ENCODE data around the gene RPS21.
A peak's percentile ranks its signal among the peaks of the same experiment; 100 is the strongest.

RPS21 gene

DNA sequence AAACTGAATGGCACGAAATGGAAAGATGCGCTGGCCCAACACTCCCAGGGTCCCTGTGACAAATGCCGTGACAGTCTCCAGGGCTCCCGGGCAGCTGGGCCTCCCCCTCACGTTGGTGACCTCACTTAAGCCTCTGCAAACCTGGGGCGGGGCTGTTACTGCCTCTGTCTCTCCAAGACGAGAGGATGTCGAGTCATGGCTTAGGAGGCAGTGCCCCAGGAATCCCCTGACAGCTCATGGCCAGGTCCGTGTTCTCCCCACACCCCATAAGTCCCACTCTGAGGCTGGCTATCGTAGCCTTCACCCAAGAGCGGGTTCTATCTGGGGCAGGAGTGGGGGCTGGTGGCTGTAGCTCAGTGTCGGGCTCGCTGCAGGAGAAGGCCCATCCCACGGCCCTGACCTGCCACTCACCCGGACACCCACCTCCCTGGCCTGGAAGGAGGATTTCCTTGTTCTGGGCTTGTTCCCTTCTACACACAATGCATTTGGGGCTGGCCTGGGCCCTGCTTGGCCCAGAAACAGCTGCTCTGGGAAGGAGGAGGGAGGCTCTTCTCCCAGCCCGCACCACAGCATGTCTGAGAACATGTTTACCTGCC, 5.6 kb upstream of the RPS21 start:
- DNase-seq = no peak

DNA sequence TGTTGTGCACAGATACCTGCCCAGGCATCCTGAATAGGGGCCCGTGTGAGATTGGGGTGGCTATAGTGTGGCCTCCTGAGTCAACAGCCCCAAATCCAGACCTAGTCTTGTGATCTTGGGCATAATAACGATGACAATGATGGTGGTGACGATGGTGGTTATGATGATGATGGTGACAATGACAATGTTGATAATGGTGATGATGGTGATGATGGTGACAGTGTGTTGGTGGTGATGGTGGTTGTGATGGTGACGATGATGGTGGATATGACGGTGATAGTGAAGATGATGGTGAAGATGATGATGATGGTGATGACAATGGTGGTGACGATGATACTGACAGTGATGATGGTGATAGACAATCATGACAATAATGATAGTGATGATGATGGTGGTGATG, 5.1 kb upstream of the RPS21 start:
- DNase-seq = no peak

DNA sequence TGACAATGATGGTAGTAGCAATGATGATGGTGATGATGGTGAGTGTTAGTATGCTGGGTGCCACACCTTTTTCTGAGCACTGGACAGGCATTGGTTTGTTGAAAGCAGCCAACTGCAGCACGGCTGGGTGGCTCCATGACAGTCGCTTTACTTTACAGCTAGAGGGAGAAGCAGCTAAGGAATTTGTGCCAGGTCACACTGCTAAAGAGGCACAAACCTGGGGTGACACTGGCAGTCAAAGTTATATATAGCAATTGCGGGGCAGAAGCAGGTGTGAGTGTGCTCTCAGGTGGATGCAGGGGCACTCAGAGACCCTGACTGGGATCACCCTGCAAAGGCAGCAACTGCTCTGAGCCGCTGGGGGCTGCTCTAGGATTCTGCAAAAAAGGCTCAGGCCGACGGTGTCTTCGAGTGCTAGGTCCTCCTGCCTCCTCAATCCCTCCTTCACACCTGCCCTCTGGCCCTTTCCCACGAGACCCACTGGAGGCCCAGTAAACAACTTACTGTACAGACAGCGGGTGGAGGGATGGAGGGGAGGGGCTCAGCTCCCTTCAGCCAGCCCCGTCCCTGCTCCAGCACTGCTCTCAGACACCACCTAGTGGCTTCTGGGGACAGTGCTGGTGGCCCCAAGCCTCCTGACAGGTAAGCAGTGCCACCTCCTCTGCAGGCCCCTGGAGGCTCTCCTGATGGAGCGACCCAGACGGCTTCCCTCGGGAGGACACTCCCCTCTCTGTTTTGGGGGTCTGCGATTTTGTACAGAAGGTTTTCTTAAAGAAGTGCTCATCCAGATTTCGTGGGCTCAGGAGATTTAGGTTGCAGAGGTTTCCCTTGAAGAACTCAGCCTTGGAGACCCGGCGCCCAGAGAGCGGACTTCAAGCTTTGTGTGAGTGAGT, 4.4 kb upstream of the RPS21 start:
- DNase-seq = peak; percentile 75 to 76

DNA sequence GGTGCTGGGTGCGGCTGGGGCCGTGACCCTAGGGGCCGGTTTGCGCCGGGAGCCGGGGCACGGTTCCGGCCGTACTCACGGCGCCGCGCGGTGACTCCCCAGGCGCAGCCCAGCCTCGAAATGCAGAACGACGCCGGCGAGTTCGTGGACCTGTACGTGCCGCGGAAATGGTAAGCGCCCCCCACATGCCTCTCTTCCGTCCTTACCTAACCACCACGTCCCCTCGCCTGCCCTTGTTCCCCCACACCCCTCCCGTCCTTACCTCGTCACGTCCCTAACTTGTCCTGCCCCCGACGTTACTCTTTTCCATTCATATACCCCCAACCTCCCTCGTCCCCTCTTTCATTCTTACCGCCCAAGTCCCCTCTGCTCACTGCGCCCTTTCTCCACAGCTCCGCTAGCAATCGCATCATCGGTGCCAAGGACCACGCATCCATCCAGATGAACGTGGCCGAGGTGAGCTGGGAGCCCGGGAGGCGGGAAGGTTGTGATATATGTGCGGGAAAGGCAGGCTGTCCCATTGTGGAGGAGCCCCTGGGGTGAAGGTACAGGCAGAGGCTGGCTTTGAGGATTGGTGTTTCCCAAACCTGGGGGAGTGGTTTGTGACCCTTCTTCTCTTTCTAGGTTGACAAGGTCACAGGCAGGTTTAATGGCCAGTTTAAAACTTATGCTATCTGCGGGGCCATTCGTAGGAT, 463 bp downstream of the RPS21 start:
- peak in 1 of 2 experiments; percentile 17 for DNase-seq

DNA sequence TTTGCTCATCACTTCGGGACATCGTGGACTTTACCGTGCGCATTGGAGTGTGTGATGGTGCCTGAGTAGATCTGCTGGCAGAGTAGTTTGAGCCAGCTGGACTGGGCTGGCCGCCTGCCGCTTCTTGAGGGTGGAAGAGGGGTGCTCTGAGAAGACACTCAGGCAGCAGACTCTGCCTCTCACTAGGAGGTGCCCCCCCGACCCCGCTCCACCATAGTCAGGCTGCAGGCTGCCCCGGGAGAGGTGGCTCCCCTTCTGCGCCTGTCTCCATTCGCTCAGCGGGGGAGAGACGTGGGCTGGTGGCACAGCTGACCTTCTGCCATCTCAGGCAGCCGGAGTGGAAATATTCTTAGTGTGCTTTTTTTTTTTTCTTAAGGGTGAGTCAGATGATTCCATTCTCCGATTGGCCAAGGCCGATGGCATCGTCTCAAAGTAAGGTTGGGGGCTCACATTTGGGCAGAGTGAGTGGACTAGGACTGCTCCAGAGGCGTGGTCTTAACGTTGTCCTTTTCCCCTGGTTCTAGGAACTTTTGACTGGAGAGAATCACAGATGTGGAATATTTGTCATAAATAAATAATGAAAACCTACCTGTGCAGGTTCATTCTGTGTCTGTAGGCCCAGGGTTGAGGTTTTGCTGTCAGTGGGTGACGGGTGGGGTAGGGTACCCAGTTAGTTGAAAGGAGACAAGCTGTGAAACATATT, 1.2 kb downstream of the RPS21 start:
- DNase-seq = peak; percentile 25 to 37

DNA sequence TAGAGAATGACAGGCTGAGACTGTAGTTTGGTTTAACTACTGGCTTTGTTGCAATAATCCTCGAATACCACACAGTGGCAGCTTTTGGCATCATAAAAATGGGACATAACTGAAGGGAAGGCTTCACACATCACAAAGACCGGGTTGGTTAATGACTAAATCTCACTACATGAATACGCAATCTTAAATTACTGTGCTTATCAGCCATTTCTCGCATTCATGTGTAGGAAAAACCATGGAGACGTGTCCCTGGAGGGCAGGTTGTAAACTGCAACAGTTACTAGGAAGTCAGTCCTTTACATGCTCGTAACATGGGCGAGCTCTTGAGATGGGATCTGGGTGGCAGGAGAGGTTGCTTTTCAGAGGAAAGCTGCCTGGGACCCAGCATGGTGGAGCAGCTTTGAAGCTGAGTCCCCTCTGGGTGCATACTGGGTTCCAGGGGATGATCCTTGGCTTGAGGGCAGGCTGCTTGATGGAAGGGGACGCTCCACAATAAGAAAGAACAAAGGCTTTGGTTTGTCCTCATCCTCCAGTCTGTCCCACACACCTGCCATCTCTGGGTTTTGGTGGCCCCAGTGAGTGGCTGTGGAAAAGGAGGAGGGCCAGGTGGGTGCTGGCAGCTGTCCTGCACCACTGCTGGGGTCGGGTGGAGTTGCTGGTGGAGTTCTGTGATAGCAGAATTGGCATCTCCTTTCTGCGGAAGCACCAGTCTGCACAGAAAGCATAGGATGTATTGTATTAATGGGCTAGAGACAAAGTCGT, 2.1 kb downstream of the RPS21 start:
- DNase-seq = no peak

DNA sequence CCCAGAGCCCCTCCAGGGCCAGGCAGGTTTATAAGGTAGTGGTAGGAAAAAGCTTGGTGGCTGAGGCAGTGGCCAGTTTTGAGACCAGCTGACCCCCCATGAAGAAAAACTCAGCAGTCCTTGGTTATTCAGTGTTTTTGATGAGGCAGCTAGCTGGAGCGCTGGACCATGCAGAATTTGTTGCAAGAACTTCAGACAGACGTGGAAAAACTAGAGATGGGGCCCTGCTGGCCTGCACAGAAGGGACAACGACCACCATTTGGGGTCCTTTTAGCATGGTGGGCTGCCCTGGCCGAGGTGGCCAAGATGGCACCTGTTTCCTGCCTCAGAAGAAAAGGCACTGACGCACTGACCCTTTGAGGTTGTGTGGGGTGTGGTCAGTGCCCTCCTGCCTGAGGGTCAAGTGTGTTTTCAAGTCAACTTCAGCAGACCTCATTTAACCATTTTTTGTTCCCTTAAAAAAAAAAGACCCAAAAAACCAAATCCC, 2.7 kb downstream of the RPS21 start:
- DNase-seq = no peak

DNA sequence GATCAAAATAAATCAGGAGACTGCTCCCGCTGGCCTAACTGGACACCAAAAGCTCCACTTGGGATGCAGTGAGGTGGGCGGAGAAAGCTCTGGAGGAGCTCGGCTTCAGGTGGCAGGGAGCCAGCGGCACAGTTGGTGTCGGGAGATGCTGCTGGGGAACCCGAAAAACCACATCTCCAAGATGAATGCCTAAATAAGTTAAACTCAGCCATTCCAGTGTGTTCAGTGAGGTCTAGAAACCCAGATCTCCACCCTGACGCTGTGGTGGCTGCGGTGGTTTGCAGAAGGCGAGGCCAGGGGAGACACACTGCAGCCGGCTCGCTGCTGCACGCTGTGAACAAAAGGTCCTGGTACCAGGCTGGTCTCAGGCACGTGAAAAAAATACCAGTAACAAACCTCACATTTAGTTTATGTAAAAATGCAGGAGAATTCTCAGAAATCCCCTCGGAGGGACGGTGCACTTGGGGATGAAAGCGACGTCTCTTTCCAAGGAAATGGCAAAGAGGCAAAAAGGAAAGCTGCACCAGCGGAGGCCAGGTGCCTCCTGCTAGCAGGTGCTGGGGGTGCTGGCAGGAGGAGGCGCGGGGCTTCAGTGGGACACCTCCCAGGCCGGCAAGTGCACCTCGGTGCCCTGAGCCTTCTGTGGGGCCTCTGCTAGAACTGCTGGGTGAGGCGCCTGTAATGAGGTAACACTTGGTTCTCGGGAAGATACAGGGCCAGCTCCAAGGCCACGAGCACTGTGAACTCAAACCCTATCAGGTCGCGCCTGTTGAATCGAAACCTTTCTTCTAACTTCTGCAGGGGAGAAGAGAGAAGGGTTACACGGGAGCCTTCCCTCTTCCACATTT, 3.6 kb downstream of the RPS21 start:
- DNase-seq = no peak

DNA sequence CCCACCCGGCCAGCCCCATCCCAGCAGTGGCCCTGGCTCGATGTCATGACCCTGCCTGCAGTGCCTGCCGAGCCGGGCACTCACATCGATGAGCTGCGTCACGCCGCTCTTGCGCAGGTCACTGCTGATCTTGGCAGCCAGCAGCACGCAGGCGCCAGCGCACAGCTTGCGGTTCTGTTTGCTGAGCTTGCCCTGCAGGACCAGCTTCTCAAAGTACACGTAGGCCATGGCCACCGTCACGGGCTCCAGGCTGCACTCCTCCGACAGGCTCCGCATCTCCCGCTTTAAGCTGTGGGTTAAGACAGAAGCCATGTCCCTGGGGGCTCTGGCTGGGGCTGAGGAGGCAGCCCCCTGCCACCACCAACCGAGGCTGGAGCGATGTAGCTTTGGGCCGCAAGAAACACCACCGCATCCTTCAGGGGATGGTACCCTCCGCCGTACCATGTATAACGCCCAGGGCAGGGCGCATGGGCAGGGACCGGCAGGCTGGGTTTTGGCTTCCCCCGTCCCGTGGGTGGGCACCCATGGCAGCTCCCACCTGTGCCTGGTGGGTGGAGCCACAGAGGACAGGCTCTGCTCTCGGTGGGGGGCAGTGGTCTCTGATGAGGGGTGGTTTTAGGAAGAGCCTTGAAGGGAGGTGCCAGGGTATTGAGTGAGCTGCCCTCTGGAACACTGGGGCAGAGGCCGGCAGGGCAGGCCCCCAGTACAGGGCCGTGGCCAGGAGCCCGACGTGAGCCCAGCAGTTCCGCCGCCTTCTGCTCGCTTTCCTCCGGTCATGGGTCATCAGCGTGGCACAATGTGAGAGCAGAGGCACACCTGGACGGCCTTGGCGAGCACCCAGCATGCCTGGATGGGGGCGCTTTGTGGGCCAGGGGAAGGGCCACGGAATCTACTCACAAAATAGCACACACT, 4.5 kb downstream of the RPS21 start:
- no peak for DNase-seq

DNA sequence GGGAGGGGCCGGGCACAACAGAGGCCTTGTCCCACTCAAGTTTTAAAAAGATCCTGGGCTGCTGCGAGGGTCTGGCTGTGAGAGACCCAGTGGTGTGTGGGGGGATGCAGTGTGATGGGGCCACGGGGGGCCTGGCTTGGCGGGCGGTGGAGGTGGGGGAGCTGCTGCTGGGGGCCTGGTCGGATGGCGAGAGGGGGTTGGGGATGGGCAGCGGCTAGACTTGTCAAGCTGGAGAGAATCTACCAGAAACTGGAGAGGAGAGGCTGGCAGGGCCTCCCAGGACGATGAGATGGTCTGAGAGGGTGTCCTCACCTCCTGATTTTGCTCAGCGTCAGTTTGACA, 5.1 kb downstream of the RPS21 start:
- DNase-seq = no peak

DNA sequence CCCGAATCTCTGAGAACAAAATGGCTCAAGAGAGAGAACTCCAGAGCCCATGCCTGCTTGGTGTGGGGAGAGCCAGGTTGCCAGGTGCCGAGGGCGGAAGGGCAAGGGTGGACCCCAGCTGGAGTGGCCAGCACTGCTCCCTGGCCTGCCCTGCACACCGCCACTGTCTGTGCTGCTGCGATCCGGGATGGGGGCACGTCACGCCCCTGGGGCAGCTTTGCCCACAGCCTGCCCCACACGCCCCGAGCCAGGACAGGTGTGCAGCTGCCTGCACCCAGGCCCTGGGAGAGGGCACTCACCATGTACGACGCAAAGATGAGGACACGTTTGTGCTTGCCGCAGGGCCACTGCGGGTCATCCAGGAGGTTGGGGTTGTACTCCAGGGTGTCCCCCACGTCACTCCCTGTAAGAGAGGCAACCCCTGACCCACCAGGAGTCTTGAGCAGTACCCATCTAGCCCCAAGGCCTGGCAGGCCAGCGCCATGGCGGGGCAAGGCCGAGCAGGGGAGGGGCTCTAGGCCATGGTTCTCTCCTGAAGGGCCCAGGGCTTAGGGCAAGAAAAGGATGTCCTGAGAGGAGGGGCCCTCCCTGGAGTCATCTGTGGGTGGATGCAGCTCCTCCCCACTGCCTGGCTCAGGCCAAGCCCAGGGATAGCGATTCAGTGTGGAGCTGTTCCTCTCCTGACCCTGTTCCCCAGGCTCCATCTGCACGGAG, 5.9 kb downstream of the RPS21 start:
- DNase-seq = no peak

DNA sequence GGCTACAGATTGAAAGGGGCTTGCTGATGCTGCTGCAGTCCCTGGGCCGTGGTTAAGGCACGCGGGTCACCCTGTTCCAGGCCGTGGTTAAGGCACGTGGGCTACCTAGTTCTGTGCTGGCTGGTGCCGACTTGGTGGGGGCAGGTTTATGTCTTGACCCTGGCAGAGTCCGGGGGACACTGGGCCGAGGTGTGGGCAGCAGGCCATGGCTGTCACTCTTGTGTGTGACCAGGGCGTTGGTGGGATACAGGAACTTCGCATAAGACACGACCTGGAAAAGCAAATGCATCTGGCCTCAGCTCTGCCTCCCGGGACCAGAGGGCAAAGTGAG, 6.4 kb downstream of the RPS21 start:
- DNase-seq = no peak

DNA sequence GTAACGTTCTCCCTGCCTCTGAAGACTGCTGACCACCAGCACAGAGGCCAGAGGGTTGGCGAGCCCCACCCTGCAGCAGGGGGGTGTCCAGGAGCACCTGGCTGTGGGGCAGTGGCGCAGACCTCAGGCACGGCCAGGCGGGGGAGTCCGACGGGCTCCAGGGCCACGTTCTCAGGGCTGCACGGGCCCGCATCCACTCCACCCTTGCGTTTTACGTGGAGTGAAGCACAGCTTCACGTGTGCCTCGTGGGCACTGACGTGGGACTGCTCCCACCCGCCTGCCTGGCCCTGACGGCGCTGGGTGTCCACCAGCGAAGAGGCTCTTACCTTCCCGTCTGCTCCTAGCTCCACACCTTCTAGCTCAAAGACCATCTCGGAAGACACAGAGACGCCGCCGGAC, 6.9 kb downstream of the RPS21 start:
- no peak for DNase-seq

DNA sequence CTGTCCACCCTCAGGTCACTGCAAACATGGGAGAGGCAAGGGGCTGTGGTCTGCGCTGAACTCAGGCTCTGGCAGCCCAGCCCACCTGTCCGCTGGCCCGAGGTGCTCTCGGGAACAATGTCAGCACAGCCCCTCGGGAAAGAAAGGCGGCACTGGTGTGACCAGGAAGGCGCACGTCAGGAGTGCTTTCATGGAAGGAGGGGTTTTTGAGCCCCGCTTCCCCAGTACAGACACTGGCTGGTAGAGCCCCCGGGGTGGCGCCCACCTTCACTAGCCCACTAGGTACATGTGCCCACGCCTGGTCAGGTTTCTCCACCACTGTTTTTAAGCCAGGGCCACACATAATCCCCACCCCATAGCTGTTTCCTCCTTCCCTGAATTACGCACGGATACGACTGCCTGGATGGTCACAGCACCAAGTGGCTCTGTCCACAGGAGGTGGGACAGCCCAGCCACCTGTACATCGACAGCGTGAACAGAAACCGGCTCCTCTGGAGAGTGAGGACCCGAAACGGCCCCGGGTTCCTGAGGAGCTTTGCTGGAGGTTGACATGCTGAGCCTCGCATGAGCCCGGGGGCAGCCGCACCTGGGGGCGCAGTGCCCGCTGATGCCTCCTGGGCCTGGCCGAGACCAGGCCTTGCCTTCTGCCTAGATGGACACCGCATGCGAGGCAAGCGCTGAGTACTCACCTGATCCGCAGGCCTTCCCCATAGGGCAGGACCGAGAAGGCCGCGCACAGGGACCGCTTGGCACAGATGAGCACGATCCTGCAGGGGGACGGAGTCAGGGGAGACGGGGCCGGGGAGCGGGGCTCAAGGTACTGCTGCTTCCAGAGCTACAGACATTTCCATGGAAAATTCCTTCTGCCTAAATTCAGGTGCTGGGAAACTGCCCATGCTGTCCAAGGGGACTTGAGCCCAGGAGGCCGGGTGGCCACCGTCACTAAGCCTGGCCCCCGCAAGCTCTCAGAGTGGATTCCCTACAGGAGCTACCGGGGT, 7.6 kb downstream of the RPS21 start:
- no peak for DNase-seq

DNA sequence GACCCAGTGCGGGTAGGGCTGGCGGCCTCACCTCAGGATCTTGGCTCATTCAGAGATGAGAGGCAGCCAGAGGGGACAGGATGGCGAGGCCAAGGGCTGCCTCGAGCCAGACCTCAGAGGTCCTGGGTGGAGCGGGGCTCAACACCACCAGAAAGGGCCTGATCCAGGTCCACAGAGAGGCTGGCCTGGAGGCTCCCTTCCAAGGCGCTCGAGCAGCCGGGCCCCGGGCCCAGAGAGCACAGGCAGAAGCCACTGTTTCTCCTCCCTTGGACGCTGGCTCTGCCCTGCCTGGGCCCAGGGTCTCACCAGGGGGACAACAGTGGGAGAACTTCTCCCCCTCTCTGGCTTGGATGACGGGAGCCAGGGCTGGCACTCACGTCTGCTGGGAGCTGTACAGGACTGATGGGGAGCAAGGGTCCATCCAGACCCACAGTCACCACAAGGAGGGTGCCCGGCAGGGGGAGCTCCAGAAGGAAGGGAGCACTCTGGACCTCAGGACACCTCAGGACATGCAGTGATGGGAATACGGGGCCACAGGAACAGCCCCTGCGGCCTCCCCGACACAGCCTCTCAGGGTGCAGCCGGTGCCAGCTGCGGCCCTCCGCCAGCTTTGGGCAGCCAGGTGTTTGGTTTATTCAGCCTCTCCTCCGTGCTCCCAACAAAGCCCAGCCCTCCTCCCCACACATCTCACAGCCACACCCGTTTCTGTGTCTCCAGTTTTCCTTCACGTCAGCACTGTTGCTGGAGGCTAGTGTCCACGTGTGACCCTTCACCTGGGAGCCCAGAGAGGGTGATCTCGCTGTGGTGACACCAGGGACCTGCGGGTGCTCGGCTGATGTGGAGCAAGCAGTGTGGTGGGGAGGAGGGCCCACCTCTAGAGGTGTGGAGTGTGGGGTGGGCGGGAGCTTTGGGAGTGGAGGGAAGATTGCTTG, 8.7 kb downstream of the RPS21 start:
- no peak for DNase-seq

DNA sequence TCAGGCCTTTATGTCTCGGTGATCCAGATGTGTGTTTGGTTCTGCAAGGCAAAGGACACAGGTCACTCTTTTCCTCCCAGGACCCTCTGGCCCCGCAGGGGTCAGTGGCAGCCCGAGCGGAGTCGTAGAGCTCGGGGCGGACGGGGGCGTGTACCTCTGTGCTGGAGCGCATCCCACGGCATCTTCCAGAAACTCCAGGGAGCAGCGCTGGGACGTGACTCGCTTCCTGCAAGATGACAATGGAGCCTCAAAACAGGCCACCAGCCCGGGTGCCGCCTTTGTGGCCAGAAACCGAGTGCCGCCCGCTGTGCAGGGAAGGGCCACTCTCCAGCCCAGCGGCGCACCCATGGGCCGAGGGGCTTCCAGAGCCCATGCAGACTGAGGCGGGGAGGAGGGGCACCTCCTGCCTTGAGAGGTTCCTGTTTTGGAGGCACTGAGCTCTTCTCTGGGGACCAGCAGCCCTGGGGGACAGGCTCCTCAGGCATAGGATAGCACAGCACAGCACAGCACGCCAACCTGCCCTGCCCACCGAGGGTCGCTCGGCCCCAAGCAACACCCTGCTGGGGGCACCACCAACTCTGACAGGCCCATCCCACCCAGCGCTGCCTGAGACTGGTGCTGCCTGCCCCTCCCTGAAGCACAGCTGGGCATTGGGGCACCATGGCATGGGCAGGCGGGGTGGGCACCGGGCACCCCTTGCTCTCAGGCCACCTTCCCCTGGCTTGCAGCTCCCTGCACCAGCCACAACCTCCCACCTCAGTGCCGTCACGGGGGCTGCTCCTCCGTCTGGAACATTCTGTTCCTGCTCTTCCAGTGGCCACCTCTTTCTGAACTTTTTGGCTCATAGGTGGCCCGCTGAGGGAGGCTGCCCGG, 9.7 kb downstream of the RPS21 start:
- DNase-seq = no peak

All from activated CD4-positive, alpha-beta T cell treated with anti-CD3 and anti-CD28 coated beads, Interleukin-2, amount 50 U/mL, for 4 hours (primary cell).